NCI-H2081 (cell line): ENCODE data around the gene FNIP1.
"Not testable (repeated sequence)": the region's sequence is repeated elsewhere in the genome, so short reads cannot be mapped to it uniquely, and the experiment has no call there.

ENCODE experiments used
- DNase-seq, 2 experiments: peaks; one replicate each; lab custom pipeline; 2025; lab: John Stamatoyannopoulos, UW

FNIP1 gene

GRCh38 chr5:131684595-131684994, 112.2 kb downstream of the FNIP1 start:
- no peak for DNase-seq

GRCh38 chr5:131684051-131684450, 112.8 kb downstream of the FNIP1 start:
- no peak for DNase-seq

- no peak for DNase-seq
Observed at GRCh38 chr5:131682826-131683225, 114.0 kb downstream of the FNIP1 start.

GRCh38 chr5:131682175-131682574, 114.6 kb downstream of the FNIP1 start:
- DNase-seq = no peak

GRCh38 chr5:131679911-131680310, 116.9 kb downstream of the FNIP1 start:
- no peak for DNase-seq

GRCh38 chr5:131678273-131678672, 118.5 kb downstream of the FNIP1 start:
- not testable (repeated sequence) for DNase-seq

GRCh38 chr5:131677115-131677514, 119.7 kb downstream of the FNIP1 start:
- DNase-seq = no peak

GRCh38 chr5:131672776-131673175, 124.0 kb downstream of the FNIP1 start:
- DNase-seq = no peak

- DNase-seq = peak in 1 of 2 experiments; percentile 2
Observed at GRCh38 chr5:131671994-131672655, 124.7 kb downstream of the FNIP1 start.

GRCh38 chr5:131671409-131671808, 125.4 kb downstream of the FNIP1 start:
- DNase-seq = no peak

- no peak for DNase-seq
Observed at GRCh38 chr5:131664929-131665328, 131.9 kb downstream of the FNIP1 start.

GRCh38 chr5:131661933-131662332, 134.9 kb downstream of the FNIP1 start:
- DNase-seq = no peak

- no peak for DNase-seq
Observed at GRCh38 chr5:131659841-131660240, 137.0 kb downstream of the FNIP1 start.

GRCh38 chr5:131659290-131659689, 137.5 kb downstream of the FNIP1 start:
- DNase-seq = no peak

GRCh38 chr5:131654776-131655175, 142.0 kb downstream of the FNIP1 start:
- no peak for DNase-seq

GRCh38 chr5:131654309-131654708, 142.5 kb downstream of the FNIP1 start:
- no peak for DNase-seq

- no peak for DNase-seq
Observed at GRCh38 chr5:131649161-131649560, 147.7 kb downstream of the FNIP1 start.

- DNase-seq = no peak
Observed at GRCh38 chr5:131647048-131647769, 149.6 kb downstream of the FNIP1 start.

- DNase-seq = no peak
Observed at GRCh38 chr5:131644822-131645221, 152.0 kb downstream of the FNIP1 start.

- no peak for DNase-seq
Observed at GRCh38 chr5:131644370-131644769, 152.4 kb downstream of the FNIP1 start.

- DNase-seq = no peak
Observed at GRCh38 chr5:131641494-131641893, 155.3 kb downstream of the FNIP1 start.

- DNase-seq = no peak
Observed at GRCh38 chr5:131640043-131640856, 156.6 kb downstream of the FNIP1 start.

GRCh38 chr5:131639148-131639547, 157.7 kb downstream of the FNIP1 start:
- DNase-seq = no peak
